Astrocyte (in vitro differentiated cells and primary cell): ENCODE measurements around the gene PLXNB2. TPM values are rescaled to one million over a fixed set of nuclear protein-coding genes. Genes with fewer than 3 reads are reported as not detected.

Experiments
- DNase-seq: peaks from one replicate; pipeline ENCODE4 v3.0.0-alpha.2; 2010; ENCODE audit warnings: low read depth
- FAIRE-seq: peaks from 2 replicates; lab custom pipeline; 2011; peaks lifted over from hg19 to GRCh38; lab: Jason Lieb, UNC
- H2AFZ ChIP-seq: 2 replicates; pipeline ENCODE4 v1.6.0; 2012; ENCODE audit warnings: low read depth, low read length, inconsistent platforms
- H3K27ac ChIP-seq: 2 replicates; pipeline ENCODE4 v1.5.1; 2011; ENCODE audit warnings: low read depth, low read length, inconsistent platforms
- H3K27me3 ChIP-seq: 2 replicates; pipeline ENCODE4 v1.6.0; 2011; ENCODE audit warnings: low read length, inconsistent platforms; ENCODE audit not compliant: insufficient read depth
- H3K36me3 ChIP-seq: 2 replicates; pipeline ENCODE4 v1.5.1; 2011; ENCODE audit warnings: low read length, inconsistent platforms; ENCODE audit not compliant: insufficient read depth
- H3K4me1 ChIP-seq: 2 replicates; pipeline ENCODE4 v1.5.1; 2011; ENCODE audit warnings: low read length, inconsistent platforms; ENCODE audit not compliant: insufficient read depth
- H3K4me2 ChIP-seq: 2 replicates; pipeline ENCODE4 v1.6.0; 2012; ENCODE audit warnings: low read length, inconsistent platforms
- H3K4me3 ChIP-seq: 2 replicates; pipeline ENCODE4 v1.5.1; 2011; ENCODE audit warnings: low read depth, mild to moderate bottlenecking, low read length, inconsistent platforms; ENCODE audit not compliant: insufficient read depth
- H3K79me2 ChIP-seq: 2 replicates; pipeline ENCODE4 v1.6.0; 2012; ENCODE audit warnings: mild to moderate bottlenecking, low read length, inconsistent platforms; ENCODE audit not compliant: insufficient read depth
- H3K9ac ChIP-seq: 2 replicates; pipeline ENCODE4 v1.6.0; 2012; ENCODE audit warnings: mild to moderate bottlenecking, low read length, inconsistent platforms
- H3K9me3 ChIP-seq: 2 replicates; pipeline ENCODE4 v1.5.1; 2012; ENCODE audit warnings: low read depth, mild to moderate bottlenecking, low read length, inconsistent platforms; ENCODE audit not compliant: insufficient read depth
- H4K20me1 ChIP-seq: 2 replicates; pipeline ENCODE4 v1.6.0; 2012; ENCODE audit warnings: low read length, inconsistent platforms; ENCODE audit not compliant: insufficient read depth
- H3K27ac Mint-ChIP-seq: one replicate; pipeline ENCODE4 v1.8.0; 2021; ENCODE audit warnings: mild to moderate bottlenecking, mixed read lengths; ENCODE audit not compliant: unreplicated experiment
- H3K27me3 Mint-ChIP-seq: one replicate; pipeline ENCODE4 v1.8.0; 2021; ENCODE audit warnings: low read depth, mixed read lengths; ENCODE audit not compliant: unreplicated experiment
- H3K36me3 Mint-ChIP-seq: one replicate; pipeline ENCODE4 v1.8.0; 2021; ENCODE audit warnings: low read depth, mixed read lengths; ENCODE audit not compliant: unreplicated experiment
- H3K4me1 Mint-ChIP-seq: one replicate; pipeline ENCODE4 v1.8.0; 2021; ENCODE audit warnings: low read depth, mixed read lengths; ENCODE audit not compliant: unreplicated experiment
- H3K4me3 Mint-ChIP-seq: one replicate; pipeline ENCODE4 v1.8.0; 2021; ENCODE audit warnings: mild to moderate bottlenecking, moderate library complexity, mixed read lengths; ENCODE audit not compliant: unreplicated experiment
- H3K9me3 Mint-ChIP-seq: one replicate; pipeline ENCODE4 v1.8.0; 2021; ENCODE audit warnings: mild to moderate bottlenecking, mixed read lengths; ENCODE audit not compliant: unreplicated experiment
- CTCF ChIP-seq: IDR thresholded peaks from 2 replicates; pipeline ENCODE4 v1.5.1; 2011; ENCODE audit warnings: low read depth, mild to moderate bottlenecking, inconsistent platforms, low read length, moderate library complexity; ENCODE audit not compliant: insufficient read depth
- EZH2 ChIP-seq: IDR thresholded peaks from 2 replicates; pipeline ENCODE4 v1.6.1; 2012; ENCODE audit warnings: mild to moderate bottlenecking, low read length, inconsistent platforms; ENCODE audit not compliant: insufficient read depth
- total RNA-seq: library from RNA; stranded (reverse); gene quantifications from 2 replicates; pipeline ENCODE4 v1.2.1, GENCODE V29; 2021

Gene PLXNB2
- total RNA-seq, 1 donor from 2014 or later = 327 TPM

- H3K4me1 Mint-ChIP-seq = peaks cover 5% of the 10 kb centered on the region
- Histone ChIP-seq H4K20me1 (no peaks in the 10 kb centered on the region), H3K4me3 (no peak overlapping the region), H3K79me2 (no peaks in the 10 kb centered on the region), H3K27me3 (no peaks in the 10 kb centered on the region), H2AFZ (no peak overlapping the region), H3K27ac (no peak overlapping the region), H3K4me1 (peaks cover 3% of the 10 kb centered on the region), H3K9me3 (no peaks in the 10 kb centered on the region), H3K4me2 (no peak overlapping the region), H3K36me3 (no peaks in the 10 kb centered on the region), H3K9ac (no peak overlapping the region)
- H3K9me3 Mint-ChIP-seq = peaks cover 2% of the 10 kb centered on the region
- H3K36me3 Mint-ChIP-seq = peaks cover 2% of the 10 kb centered on the region
- no peak for TF ChIP-seq EZH2
- no peak for TF ChIP-seq CTCF
- peaks cover 11% of the 10 kb centered on the region for H3K27me3 Mint-ChIP-seq
- FAIRE-seq (no peak), DNase-seq (no peak)
- no peak overlapping the region for H3K4me3 Mint-ChIP-seq
- H3K27ac Mint-ChIP-seq = no peak overlapping the region
These were observed 6.6 kb upstream of the PLXNB2 start for GRCh38 chr22:50314081-50314454.

- Mint-ChIP-seq H3K27ac (no peak overlapping the region), H3K27me3 (peaks cover 10% of the 10 kb centered on the region), H3K4me1 (peaks cover 8% of the 10 kb centered on the region), H3K36me3 (peaks cover 2% of the 10 kb centered on the region), H3K4me3 (no peak overlapping the region), H3K9me3 (peaks cover 2% of the 10 kb centered on the region)
- H3K4me1 ChIP-seq = peaks cover 7% of the 10 kb centered on the region
- H3K36me3 ChIP-seq = no peaks in the 10 kb centered on the region
- no peaks in the 10 kb centered on the region for H4K20me1 ChIP-seq
- H3K27me3 ChIP-seq = no peaks in the 10 kb centered on the region
- H3K27ac ChIP-seq = no peak overlapping the region
- no peak overlapping the region for H3K4me2 ChIP-seq
- H3K79me2 ChIP-seq = no peaks in the 10 kb centered on the region
- no peak overlapping the region for H3K4me3 ChIP-seq
- FAIRE-seq (no peak), DNase-seq (no peak)
- TF ChIP-seq EZH2 = no peak
- TF ChIP-seq CTCF = no peak
- no peak overlapping the region for H2AFZ ChIP-seq
- H3K9me3 ChIP-seq = no peaks in the 10 kb centered on the region
- H3K9ac ChIP-seq = no peak overlapping the region
These were observed 6.2 kb upstream of the PLXNB2 start for GRCh38 chr22:50313600-50313999.

GRCh38 chr22:50313021-50313420 is 5.6 kb upstream of the PLXNB2 start:
- DNase-seq = no peak
- no peak overlapping the region for H3K4me3 Mint-ChIP-seq

More at GRCh38 chr22:50313021-50313420, 5.6 kb upstream of the PLXNB2 start:
- Histone ChIP-seq H3K27me3 (no peaks in the 10 kb centered on the region), H3K79me2 (no peaks in the 10 kb centered on the region), H4K20me1 (no peaks in the 10 kb centered on the region), H3K9me3 (no peaks in the 10 kb centered on the region), H3K4me2 (no peak overlapping the region), H3K27ac (no peak overlapping the region), H3K4me1 (peaks cover 13% of the 10 kb centered on the region), H3K9ac (no peak overlapping the region), H2AFZ (no peak overlapping the region), H3K4me3 (no peak overlapping the region), H3K36me3 (no peaks in the 10 kb centered on the region)
- FAIRE-seq = no peak
- no peak overlapping the region for H3K27ac Mint-ChIP-seq
- peaks cover 10% of the 10 kb centered on the region for H3K27me3 Mint-ChIP-seq
- H3K36me3 Mint-ChIP-seq = peaks cover 2% of the 10 kb centered on the region
- H3K4me1 Mint-ChIP-seq = peaks cover 8% of the 10 kb centered on the region
- TF ChIP-seq CTCF = no peak
- TF ChIP-seq EZH2 = no peak
- H3K9me3 Mint-ChIP-seq = peaks cover 2% of the 10 kb centered on the region
